ENCODE data around the gene CHST10. TPM values are rescaled to one million over a fixed set of nuclear protein-coding genes. Genes with fewer than 3 reads are reported as not detected.

Gene CHST10
- total and polyA plus RNA-seq, 2 donors (not counting 3 experiments of a cell fraction or from before 2014, with no cell fraction given) = 11.1 to 12.3 TPM

DNA sequence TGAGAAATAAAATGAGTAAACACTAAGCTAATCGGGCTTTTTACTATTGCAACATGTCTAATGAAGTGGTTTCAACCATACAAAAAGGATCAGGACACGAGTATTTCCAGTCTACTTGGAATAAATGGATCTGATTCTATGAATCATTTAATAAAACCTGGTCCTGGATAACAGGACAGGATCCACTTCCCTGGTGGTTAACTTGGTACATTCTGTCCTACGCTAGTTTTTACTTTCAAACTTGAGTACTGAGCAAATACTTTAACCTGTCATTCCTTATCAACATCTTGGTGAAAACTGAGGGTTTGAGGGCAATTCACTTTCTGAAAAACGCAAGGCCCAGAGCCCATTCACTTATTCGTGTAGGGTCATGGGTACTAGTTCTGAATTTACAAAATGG lies 33.5 kb downstream of the CHST10 start:
- BruUV-seq (replicated peaks) = no TSS peak
- Histone ChIP-seq H2AFZ (ENCODE audit: low read depth, low read length) (no peak overlapping the region), H3K27ac (ENCODE audit: insufficient read depth, low read depth, low read length) (no peak overlapping the region), H3K4me2 (ENCODE audit: insufficient read depth, low read length) (no peak overlapping the region), H3K9me1 (replicated peaks; ENCODE audit: control insufficient read depth, extremely low read depth, insufficient read depth, low read length) (no peaks in the 10 kb centered on the region), H3K4me1 (ENCODE audit: control insufficient read depth, extremely low read depth, insufficient read depth, low read length) (no peaks in the 10 kb centered on the region), H3K36me3 (ENCODE audit: control insufficient read depth in 2 of 2, extremely low read depth in 1 of 2, insufficient read depth in 2 of 2, low read length in 2 of 2) (no peaks in the 10 kb centered on the region), H3K27me3 (ENCODE audit: control insufficient read depth in 2 of 2, insufficient read depth in 2 of 2, low read length in 2 of 2) (peaks cover 0 to 6% of the 10 kb centered on the region in 2 experiments), H3K4me3 (replicated peaks in 1 of 3; ENCODE audit: insufficient read depth in 1 of 3, low read depth in 1 of 3, low read length in 3 of 3) (no peak overlapping the region), H3K79me2 (ENCODE audit: control insufficient read depth, insufficient read depth, low read length) (no peaks in the 10 kb centered on the region), H3K9me3 (replicated peaks; ENCODE audit: control insufficient read depth, insufficient read depth, low read length) (no peaks in the 10 kb centered on the region), H3K9ac (replicated peaks; ENCODE audit: extremely low read depth, insufficient read depth, low read length) (no peak overlapping the region), H4K20me1 (replicated peaks; ENCODE audit: control insufficient read depth, extremely low read depth, insufficient read depth, low read length) (no peaks in the 10 kb centered on the region)
- intact Hi-C loops (cut with micrococcal nuclease) = loop anchor here (5.0 to 10.0 kb wide), 2 partner anchors 569 to 827 kb away; no protein-coding TSS in a partner anchor
- ChIA-PET CTCF (interaction anchor here (1.0 to 12.1 kb wide), 3 partner anchors 11 to 825 kb away, joined by 3 to 724 read pairs (median 5); no protein-coding TSS in a partner anchor), POLR2A (no interaction called here)
- dilution Hi-C loops (cut with MboI; ENCODE audit: extremely low pct_ligation_motif_present, low sequenced_read_pairs) = no loop called here
- no peak for FAIRE-seq
- no peak for DNase-seq (ENCODE audit: low read depth, low spot score)
- TF ChIP-seq JUN (IDR thresholded peaks at IDR 0.05; ENCODE audit: borderline replicate concordance, insufficient read depth, insufficient read length, low read depth) = no peak
- TF ChIP-seq MYC (IDR thresholded peaks at IDR 0.05; ENCODE audit: low read depth, low read length) = no peak
- no peak for TF ChIP-seq POLR2A (IDR thresholded peaks at IDR 0.05; ENCODE audit: low read depth, low read length)

GRCh38 chr2:100383306-100383705 lies 34.2 kb downstream of the CHST10 start:
- no peak overlapping the region for H2AFZ ChIP-seq (ENCODE audit: low read depth, low read length)
- peaks cover 0 to 6% of the 10 kb centered on the region in 2 experiments for H3K27me3 ChIP-seq (ENCODE audit: control insufficient read depth in 2 of 2, insufficient read depth in 2 of 2, low read length in 2 of 2)
- H3K36me3 ChIP-seq (ENCODE audit: control insufficient read depth in 2 of 2, extremely low read depth in 1 of 2, insufficient read depth in 2 of 2, low read length in 2 of 2) = no peaks in the 10 kb centered on the region
- H3K4me2 ChIP-seq (ENCODE audit: insufficient read depth, low read length) = no peak overlapping the region
- no peak overlapping the region for H3K27ac ChIP-seq (ENCODE audit: insufficient read depth, low read depth, low read length)
- no TSS peak for BruUV-seq (replicated peaks)
- H3K79me2 ChIP-seq (ENCODE audit: control insufficient read depth, insufficient read depth, low read length) = no peaks in the 10 kb centered on the region
- H3K4me3 ChIP-seq (replicated peaks in 1 of 3; ENCODE audit: insufficient read depth in 1 of 3, low read depth in 1 of 3, low read length in 3 of 3) = no peak overlapping the region
- no peak for FAIRE-seq
- intact Hi-C loops (cut with micrococcal nuclease) (loop anchor here (5.0 to 10.0 kb wide), 2 partner anchors 569 to 826 kb away; no protein-coding TSS in a partner anchor), dilution Hi-C loops (cut with MboI; ENCODE audit: extremely low pct_ligation_motif_present, low sequenced_read_pairs) (no loop called here)
- no peaks in the 10 kb centered on the region for H3K9me3 ChIP-seq (replicated peaks; ENCODE audit: control insufficient read depth, insufficient read depth, low read length)
- TF ChIP-seq, protein P1, sequence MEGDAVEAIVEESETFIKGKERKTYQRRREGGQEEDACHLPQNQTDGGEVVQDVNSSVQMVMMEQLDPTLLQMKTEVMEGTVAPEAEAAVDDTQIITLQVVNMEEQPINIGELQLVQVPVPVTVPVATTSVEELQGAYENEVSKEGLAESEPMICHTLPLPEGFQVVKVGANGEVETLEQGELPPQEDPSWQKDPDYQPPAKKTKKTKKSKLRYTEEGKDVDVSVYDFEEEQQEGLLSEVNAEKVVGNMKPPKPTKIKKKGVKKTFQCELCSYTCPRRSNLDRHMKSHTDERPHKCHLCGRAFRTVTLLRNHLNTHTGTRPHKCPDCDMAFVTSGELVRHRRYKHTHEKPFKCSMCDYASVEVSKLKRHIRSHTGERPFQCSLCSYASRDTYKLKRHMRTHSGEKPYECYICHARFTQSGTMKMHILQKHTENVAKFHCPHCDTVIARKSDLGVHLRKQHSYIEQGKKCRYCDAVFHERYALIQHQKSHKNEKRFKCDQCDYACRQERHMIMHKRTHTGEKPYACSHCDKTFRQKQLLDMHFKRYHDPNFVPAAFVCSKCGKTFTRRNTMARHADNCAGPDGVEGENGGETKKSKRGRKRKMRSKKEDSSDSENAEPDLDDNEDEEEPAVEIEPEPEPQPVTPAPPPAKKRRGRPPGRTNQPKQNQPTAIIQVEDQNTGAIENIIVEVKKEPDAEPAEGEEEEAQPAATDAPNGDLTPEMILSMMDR (IDR thresholded peaks at IDR 0.05; ENCODE audit: extremely low read depth in 1 of 2, insufficient read depth in 1 of 2, low read depth in 1 of 2, low read length in 2 of 2) = no peak
- no peak for TF ChIP-seq POLR2AphosphoS5 (IDR thresholded peaks at IDR 0.05; ENCODE audit: insufficient read depth, low read depth, low read length)
- TF ChIP-seq, protein P2, sequence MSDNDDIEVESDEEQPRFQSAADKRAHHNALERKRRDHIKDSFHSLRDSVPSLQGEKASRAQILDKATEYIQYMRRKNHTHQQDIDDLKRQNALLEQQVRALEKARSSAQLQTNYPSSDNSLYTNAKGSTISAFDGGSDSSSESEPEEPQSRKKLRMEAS (IDR thresholded peaks at IDR 0.05; ENCODE audit: insufficient read depth, insufficient read length) = no peak
- TF ChIP-seq GATA2 (IDR thresholded peaks at IDR 0.05; ENCODE audit: insufficient read depth, insufficient read length, low read depth, low read length) = no peak
- no peak for TF ChIP-seq MYC (IDR thresholded peaks at IDR 0.05; ENCODE audit: low read depth, low read length)
- no peak for TF ChIP-seq EZH2 (IDR thresholded peaks at IDR 0.05; ENCODE audit: borderline replicate concordance, low read depth, low read length, severe bottlenecking)
- TF ChIP-seq FOS (IDR thresholded peaks at IDR 0.05; ENCODE audit: borderline replicate concordance, insufficient read depth, low read length) = no peak
- TF ChIP-seq JUN (IDR thresholded peaks at IDR 0.05; ENCODE audit: borderline replicate concordance, insufficient read depth, insufficient read length, low read depth) = no peak
- no peak for TF ChIP-seq POLR2A (IDR thresholded peaks at IDR 0.05; ENCODE audit: low read depth, low read length)
- no peaks in the 10 kb centered on the region for H4K20me1 ChIP-seq (replicated peaks; ENCODE audit: control insufficient read depth, extremely low read depth, insufficient read depth, low read length)
- ChIA-PET POLR2A (no interaction called here), CTCF (interaction anchor here (1.0 to 12.1 kb wide), 3 partner anchors 10 to 824 kb away, joined by 3 to 724 read pairs (median 5); no protein-coding TSS in a partner anchor)
- DNase-seq (ENCODE audit: low read depth, low spot score) = no peak
- no peak overlapping the region for H3K9ac ChIP-seq (replicated peaks; ENCODE audit: extremely low read depth, insufficient read depth, low read length)
- no peaks in the 10 kb centered on the region for H3K4me1 ChIP-seq (ENCODE audit: control insufficient read depth, extremely low read depth, insufficient read depth, low read length)
- no peaks in the 10 kb centered on the region for H3K9me1 ChIP-seq (replicated peaks; ENCODE audit: control insufficient read depth, extremely low read depth, insufficient read depth, low read length)

All from endothelial cell of umbilical vein (primary cell).